WERI-Rb-1 (cell line): Measurements from ENCODE around the gene TACC3.

Experiments
- DNase-seq: peaks from one replicate; pipeline ENCODE4 v3.0.0-alpha.2; 2020
- H3K27ac ChIP-seq: fragments of 250-450 bp; sonication (Bioruptor Pico); 2 replicates; pipeline ENCODE4 v1.5.1; 2020; ENCODE audit warnings: mild to moderate bottlenecking, moderate library complexity
- H3K27me3 ChIP-seq: fragments of 250-450 bp; sonication (Bioruptor Pico); 2 replicates; pipeline ENCODE4 v1.5.1; 2021; ENCODE audit warnings: mild to moderate bottlenecking, low read depth, moderate library complexity; ENCODE audit not compliant: insufficient read depth, severe bottlenecking
- H3K36me3 ChIP-seq: fragments of 250-450 bp; sonication (Bioruptor Pico); 2 replicates; pipeline ENCODE4 v1.5.1; 2020; ENCODE audit warnings: mild to moderate bottlenecking, moderate library complexity
- H3K4me3 ChIP-seq: 2 replicates; pipeline ENCODE4 v1.5.1; 2011; ENCODE audit warnings: low read depth, mild to moderate bottlenecking, control low read depth, low read length
- H3K9me3 ChIP-seq: fragments of 250-450 bp; sonication (Bioruptor Pico); 2 replicates; pipeline ENCODE4 v1.5.1; 2021; ENCODE audit warnings: mild to moderate bottlenecking, moderate library complexity; ENCODE audit not compliant: severe bottlenecking
- CTCF ChIP-seq: IDR thresholded peaks from 2 replicates; pipeline ENCODE4 v1.5.1; 2011; ENCODE audit warnings: low read depth, mild to moderate bottlenecking, control low read depth, inconsistent platforms, low read length

Gene TACC3

GRCh38 chr4:1748465-1748995 is 27.2 kb downstream of the TACC3 start:
- peak; percentile 91 for TF ChIP-seq CTCF
- H3K4me3 ChIP-seq: peak overlapping the region; percentile 23
- no peaks in the 10 kb centered on the region for H3K27me3 ChIP-seq
- H3K36me3 ChIP-seq: peaks cover 17% of the 10 kb centered on the region
- peak; percentile 91 for DNase-seq
- H3K9me3 ChIP-seq: peaks cover 3% of the 10 kb centered on the region
- no peak overlapping the region for H3K27ac ChIP-seq

- TF ChIP-seq CTCF: no peak
- Histone ChIP-seq H3K4me3 (no peak overlapping the region), H3K27me3 (no peaks in the 10 kb centered on the region), H3K27ac (no peak overlapping the region), H3K9me3 (peaks cover 3% of the 10 kb centered on the region), H3K36me3 (peaks cover 9% of the 10 kb centered on the region)
- DNase-seq: no peak
Measured at GRCh38 chr4:1749370-1749769, 28.0 kb downstream of the TACC3 start.

- Histone ChIP-seq H3K27me3 (no peaks in the 10 kb centered on the region), H3K9me3 (peaks cover 3% of the 10 kb centered on the region), H3K27ac (no peak overlapping the region), H3K36me3 (peaks cover 4% of the 10 kb centered on the region), H3K4me3 (no peak overlapping the region)
- peak; percentile 61 for DNase-seq
- TF ChIP-seq CTCF: no peak
Measured at GRCh38 chr4:1749826-1750225, 28.5 kb downstream of the TACC3 start.

- H3K27me3 ChIP-seq: no peaks in the 10 kb centered on the region
- no peaks in the 10 kb centered on the region for H3K36me3 ChIP-seq
- TF ChIP-seq CTCF: no peak
- H3K4me3 ChIP-seq: no peak overlapping the region
- DNase-seq: no peak
- H3K27ac ChIP-seq: no peak overlapping the region
- peaks cover 3% of the 10 kb centered on the region for H3K9me3 ChIP-seq
Measured at GRCh38 chr4:1750381-1751154, 29.2 kb downstream of the TACC3 start.

- peaks cover 3% of the 10 kb centered on the region for H3K9me3 ChIP-seq
- TF ChIP-seq CTCF: no peak
- no peaks in the 10 kb centered on the region for H3K27me3 ChIP-seq
- DNase-seq: no peak
- H3K36me3 ChIP-seq: no peaks in the 10 kb centered on the region
- no peak overlapping the region for H3K27ac ChIP-seq
- no peak overlapping the region for H3K4me3 ChIP-seq
Measured at GRCh38 chr4:1751155-1751918, 30.0 kb downstream of the TACC3 start.
